ENCODE data around the gene VMO1.

Gene VMO1

GRCh38 chr17:4751932-4752331 is 34.2 kb downstream of the VMO1 start:
- DNase-seq = no peak

- DNase-seq = no peak
These were observed 35.6 kb downstream of the VMO1 start for GRCh38 chr17:4750606-4751005.

GRCh38 chr17:4748686-4749085 is 37.5 kb downstream of the VMO1 start:
- DNase-seq = no peak

GRCh38 chr17:4747847-4748246 is 38.3 kb downstream of the VMO1 start:
- no peak for DNase-seq

GRCh38 chr17:4744999-4745969 is 40.9 kb downstream of the VMO1 start:
- DNase-seq = no peak

- no peak for DNase-seq
These were observed 42.3 kb downstream of the VMO1 start for GRCh38 chr17:4743898-4744297.

- no peak for DNase-seq
These were observed 42.9 kb downstream of the VMO1 start for GRCh38 chr17:4743216-4743615.

GRCh38 chr17:4742629-4743028 is 43.5 kb downstream of the VMO1 start:
- DNase-seq = no peak

- no peak for DNase-seq
These were observed 44.0 kb downstream of the VMO1 start for GRCh38 chr17:4742133-4742532.

- no peak for DNase-seq
These were observed 44.6 kb downstream of the VMO1 start for GRCh38 chr17:4741544-4741943.

GRCh38 chr17:4740584-4740983 is 45.6 kb downstream of the VMO1 start:
- no peak for DNase-seq

- DNase-seq = no peak
These were observed 46.2 kb downstream of the VMO1 start for GRCh38 chr17:4740025-4740351.

GRCh38 chr17:4739122-4740024 is 46.8 kb downstream of the VMO1 start, which contains the start of the genes CXCL16 and ZMYND15:
CXCL16 (minus strand) TSS chr17:4739928; CDS start chr17:4739339, 589 bp downstream.
ZMYND15 (plus strand) TSS chr17:4739833; CDS start chr17:4740549, 716 bp downstream.
- peak; percentile 56 for DNase-seq

- no peak for DNase-seq
These were observed 47.7 kb downstream of the VMO1 start for GRCh38 chr17:4738136-4739121.

GRCh38 chr17:4735876-4736651 is 50.1 kb downstream of the VMO1 start:
- DNase-seq = no peak

Data from left hindlimb (tissue), 1 donor.